Ovary (tissue), 3 donors: ENCODE results near the gene DNASE1.

Source experiments
- EP300 ChIP-seq: sonication (generic); formaldehyde crosslinking; IDR thresholded peaks from one replicate; pipeline ENCODE4 v1.6.1; 2017; ENCODE audit warnings: antibody characterized with exemption
- POLR2A ChIP-seq: fragments of 450-650 bp; IDR thresholded peaks from one replicate; pipeline ENCODE4 v1.6.1; 2017; ENCODE audit warnings: antibody characterized with exemption, mild to moderate bottlenecking, moderate library complexity
- TF ChIP-seq, protein P1 (sequence below), 3 donors: fragments of 450-650 bp in 2 of 3; fragments of 200-600 bp in 1 of 3; IDR thresholded peaks; one replicate each; pipeline versions ENCODE4 v1.5.1 to v1.8.0; 2016 to 2022; ENCODE audit warnings: antibody characterized with exemption in 3 of 3, mild to moderate bottlenecking in 1 of 3
- donor health status: DM: no; HTN: no; CAD: no.

DNA sequence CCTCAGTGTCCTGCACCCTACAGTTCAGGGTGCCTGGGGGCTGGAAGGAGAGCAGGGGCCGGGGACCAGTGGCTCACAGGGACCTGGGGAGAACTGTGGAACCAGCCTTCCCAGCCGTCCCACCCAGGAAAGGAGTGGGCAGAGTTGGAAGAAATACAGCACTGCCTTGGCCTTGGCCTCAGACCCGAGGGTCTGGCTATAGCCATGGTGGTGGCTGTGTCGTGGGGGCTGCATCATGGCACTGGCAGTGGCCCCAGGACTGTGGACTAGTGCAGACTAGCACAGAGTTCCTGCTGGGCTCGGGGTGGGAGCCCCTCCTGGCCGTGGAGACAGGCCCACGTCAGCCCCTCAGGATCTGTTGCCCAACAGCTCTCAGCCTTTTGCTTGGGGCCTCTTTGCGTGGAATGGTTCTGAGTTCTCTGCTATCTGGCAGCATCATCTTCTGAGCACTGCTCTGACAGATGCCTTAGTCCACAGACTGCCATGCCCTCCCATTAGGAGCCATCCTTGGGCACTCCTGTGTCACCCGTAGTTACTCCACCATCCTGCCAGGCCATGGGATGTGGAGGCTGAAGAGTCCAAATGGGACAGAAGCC is 12.6 kb upstream of the DNASE1 start:
- no peak for TF ChIP-seq POLR2A
- TF ChIP-seq, protein P1, sequence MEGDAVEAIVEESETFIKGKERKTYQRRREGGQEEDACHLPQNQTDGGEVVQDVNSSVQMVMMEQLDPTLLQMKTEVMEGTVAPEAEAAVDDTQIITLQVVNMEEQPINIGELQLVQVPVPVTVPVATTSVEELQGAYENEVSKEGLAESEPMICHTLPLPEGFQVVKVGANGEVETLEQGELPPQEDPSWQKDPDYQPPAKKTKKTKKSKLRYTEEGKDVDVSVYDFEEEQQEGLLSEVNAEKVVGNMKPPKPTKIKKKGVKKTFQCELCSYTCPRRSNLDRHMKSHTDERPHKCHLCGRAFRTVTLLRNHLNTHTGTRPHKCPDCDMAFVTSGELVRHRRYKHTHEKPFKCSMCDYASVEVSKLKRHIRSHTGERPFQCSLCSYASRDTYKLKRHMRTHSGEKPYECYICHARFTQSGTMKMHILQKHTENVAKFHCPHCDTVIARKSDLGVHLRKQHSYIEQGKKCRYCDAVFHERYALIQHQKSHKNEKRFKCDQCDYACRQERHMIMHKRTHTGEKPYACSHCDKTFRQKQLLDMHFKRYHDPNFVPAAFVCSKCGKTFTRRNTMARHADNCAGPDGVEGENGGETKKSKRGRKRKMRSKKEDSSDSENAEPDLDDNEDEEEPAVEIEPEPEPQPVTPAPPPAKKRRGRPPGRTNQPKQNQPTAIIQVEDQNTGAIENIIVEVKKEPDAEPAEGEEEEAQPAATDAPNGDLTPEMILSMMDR (IDR thresholded peaks at IDR 0.05), result no peak
- TF ChIP-seq EP300, result no peak
